ENCODE measurements around the gene SHC2. TPM values are rescaled to one million over a fixed set of nuclear protein-coding genes. Genes with fewer than 3 reads are reported as not detected.
A peak's percentile ranks its signal among the peaks of the same experiment; 100 is the strongest.

SHC2 gene
- total RNA-seq, 1 donor from 2014 or later, result 343 TPM

DNA sequence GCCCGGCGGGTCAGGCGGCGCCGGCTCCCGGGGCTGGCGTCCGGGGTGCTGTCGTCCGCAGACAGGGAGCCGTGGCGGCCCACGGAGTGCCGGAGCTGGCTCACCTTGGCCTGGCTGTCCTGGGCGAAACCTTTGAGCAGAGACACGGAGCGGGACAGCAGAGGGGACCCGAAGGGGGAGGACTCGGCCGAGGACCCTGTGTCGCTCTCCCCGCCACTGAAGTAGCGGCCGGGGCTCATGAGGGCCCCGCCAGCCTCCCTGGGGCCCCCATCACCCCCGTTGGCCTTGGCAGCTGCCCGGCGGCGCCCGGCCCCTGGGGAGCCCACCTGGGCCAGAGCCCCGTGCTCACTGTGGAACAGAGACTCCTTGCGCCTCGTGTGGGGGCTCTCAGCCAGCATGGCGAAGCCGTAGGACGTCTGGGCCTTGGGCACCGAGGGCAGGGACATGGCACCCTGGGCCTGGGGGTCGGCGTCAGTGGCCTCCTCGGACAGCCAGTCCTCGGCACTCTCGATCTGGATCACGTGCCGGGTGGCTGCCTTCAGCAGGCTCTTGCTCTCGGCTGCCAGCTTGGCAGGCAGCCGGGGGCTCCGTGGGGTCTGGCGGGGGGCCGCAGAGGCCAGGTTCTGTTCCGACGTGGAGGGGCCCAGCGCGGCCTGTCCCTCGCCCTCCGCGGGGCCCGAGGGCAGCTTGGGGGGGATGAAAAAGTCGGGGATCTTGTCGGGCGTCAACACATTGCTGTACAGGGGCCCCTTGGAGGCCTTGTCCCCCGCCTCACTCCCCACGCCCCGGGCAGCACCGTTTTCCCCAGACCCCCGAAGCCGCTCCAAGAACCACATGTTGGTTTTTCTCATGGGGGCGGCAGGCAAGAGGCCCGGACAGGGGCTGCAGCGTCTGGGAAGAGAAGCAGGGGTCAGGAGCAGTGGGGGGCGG, 53.1 kb downstream of the SHC2 start:
- H3K9me3 Mint-ChIP-seq (ENCODE audit: unreplicated experiment), result peaks cover 13% of the 10 kb centered on the region
- H3K27ac Mint-ChIP-seq (ENCODE audit: unreplicated experiment), result no peak overlapping the region
- H3K4me3 Mint-ChIP-seq (ENCODE audit: unreplicated experiment), result no peak overlapping the region
- peaks cover 14% of the 10 kb centered on the region for H3K27me3 Mint-ChIP-seq (ENCODE audit: unreplicated experiment)
- TF ChIP-seq, protein P1, sequence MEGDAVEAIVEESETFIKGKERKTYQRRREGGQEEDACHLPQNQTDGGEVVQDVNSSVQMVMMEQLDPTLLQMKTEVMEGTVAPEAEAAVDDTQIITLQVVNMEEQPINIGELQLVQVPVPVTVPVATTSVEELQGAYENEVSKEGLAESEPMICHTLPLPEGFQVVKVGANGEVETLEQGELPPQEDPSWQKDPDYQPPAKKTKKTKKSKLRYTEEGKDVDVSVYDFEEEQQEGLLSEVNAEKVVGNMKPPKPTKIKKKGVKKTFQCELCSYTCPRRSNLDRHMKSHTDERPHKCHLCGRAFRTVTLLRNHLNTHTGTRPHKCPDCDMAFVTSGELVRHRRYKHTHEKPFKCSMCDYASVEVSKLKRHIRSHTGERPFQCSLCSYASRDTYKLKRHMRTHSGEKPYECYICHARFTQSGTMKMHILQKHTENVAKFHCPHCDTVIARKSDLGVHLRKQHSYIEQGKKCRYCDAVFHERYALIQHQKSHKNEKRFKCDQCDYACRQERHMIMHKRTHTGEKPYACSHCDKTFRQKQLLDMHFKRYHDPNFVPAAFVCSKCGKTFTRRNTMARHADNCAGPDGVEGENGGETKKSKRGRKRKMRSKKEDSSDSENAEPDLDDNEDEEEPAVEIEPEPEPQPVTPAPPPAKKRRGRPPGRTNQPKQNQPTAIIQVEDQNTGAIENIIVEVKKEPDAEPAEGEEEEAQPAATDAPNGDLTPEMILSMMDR (IDR thresholded peaks at IDR 0.05; ENCODE audit: partially characterized antibody, unreplicated experiment), result no peak
- H3K4me1 Mint-ChIP-seq (ENCODE audit: low read depth, unreplicated experiment), result peaks cover 5% of the 10 kb centered on the region
- DNase-seq, result peak; percentile 24
- H3K36me3 Mint-ChIP-seq (ENCODE audit: unreplicated experiment), result no peaks in the 10 kb centered on the region

DNA sequence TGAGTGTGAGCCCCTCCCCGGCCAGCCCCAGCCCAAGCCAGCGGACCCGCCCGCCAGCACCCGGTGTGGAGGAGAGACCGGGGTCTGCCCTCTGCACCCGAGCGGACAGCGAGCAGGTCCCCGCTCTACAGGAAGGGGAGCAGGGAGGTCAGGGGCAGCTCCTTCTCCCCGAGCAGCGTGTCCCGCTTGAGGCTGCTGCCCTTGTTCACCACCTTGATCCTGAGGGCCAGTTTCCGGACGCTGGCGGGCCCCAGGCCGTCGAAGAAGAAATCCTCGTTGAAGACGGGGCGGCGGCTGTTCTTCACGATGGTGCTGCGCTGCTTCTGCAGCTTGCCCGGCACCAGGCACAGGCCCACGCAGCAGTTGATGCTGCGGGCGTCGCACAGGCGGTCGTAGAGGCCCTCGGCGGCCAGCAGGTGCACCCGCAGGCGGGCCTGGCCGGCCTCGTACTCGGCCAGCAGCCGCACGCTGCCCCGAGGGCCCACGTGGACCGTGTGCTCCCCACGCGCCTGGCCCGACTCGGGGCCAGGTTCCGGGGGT, 53.8 kb downstream of the SHC2 start:
- Mint-ChIP-seq H3K9me3 (ENCODE audit: unreplicated experiment) (peaks cover 13% of the 10 kb centered on the region), H3K27me3 (ENCODE audit: unreplicated experiment) (peaks cover 16% of the 10 kb centered on the region), H3K4me3 (ENCODE audit: unreplicated experiment) (no peak overlapping the region), H3K27ac (ENCODE audit: unreplicated experiment) (no peak overlapping the region), H3K36me3 (ENCODE audit: unreplicated experiment) (no peaks in the 10 kb centered on the region), H3K4me1 (ENCODE audit: low read depth, unreplicated experiment) (peaks cover 5% of the 10 kb centered on the region)
- TF ChIP-seq, protein P1 (IDR thresholded peaks at IDR 0.05; ENCODE audit: partially characterized antibody, unreplicated experiment), result no peak
- DNase-seq, result peak; percentile 21

DNA sequence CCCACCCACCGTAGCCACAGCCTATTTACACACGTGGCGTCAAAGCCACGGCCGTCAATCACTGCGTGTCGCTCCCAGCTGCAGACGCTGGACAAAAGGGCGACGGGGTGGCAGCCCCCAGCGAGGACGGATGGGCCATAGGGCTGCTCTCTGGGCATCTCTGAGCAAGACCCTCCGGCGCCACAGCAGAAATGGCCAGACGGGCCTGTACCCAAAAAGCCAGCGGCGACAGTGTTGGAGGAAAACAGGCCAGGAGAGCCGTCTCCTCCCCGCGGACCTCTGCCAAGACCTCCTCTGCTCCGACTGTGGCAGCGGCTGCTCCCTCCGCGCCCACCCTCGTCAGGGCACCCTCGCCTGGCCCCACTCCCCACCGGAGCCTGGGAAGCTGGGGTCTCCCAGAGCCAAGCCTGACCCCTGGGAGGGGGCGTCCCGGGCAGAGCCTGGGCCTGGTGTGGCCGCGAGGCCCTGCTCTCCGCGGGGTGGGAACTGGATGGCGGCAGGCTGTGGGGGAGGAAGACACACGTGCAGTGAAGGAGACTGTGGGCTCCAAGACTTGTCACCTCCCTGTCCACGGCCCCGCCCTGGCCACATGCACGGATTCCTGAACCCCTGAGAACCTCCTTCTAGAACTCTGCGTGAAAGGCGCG, 54.6 kb downstream of the SHC2 start:
- Mint-ChIP-seq H3K4me3 (ENCODE audit: unreplicated experiment) (no peak overlapping the region), H3K4me1 (ENCODE audit: low read depth, unreplicated experiment) (peaks cover 4% of the 10 kb centered on the region), H3K27me3 (ENCODE audit: unreplicated experiment) (peaks cover 12% of the 10 kb centered on the region), H3K36me3 (ENCODE audit: unreplicated experiment) (no peaks in the 10 kb centered on the region), H3K9me3 (ENCODE audit: unreplicated experiment) (peaks cover 11% of the 10 kb centered on the region), H3K27ac (ENCODE audit: unreplicated experiment) (peak overlapping the region; percentile 28)
- TF ChIP-seq, protein P1 (IDR thresholded peaks at IDR 0.05; ENCODE audit: partially characterized antibody, unreplicated experiment), result no peak
- peak; percentile 34 for DNase-seq

DNA sequence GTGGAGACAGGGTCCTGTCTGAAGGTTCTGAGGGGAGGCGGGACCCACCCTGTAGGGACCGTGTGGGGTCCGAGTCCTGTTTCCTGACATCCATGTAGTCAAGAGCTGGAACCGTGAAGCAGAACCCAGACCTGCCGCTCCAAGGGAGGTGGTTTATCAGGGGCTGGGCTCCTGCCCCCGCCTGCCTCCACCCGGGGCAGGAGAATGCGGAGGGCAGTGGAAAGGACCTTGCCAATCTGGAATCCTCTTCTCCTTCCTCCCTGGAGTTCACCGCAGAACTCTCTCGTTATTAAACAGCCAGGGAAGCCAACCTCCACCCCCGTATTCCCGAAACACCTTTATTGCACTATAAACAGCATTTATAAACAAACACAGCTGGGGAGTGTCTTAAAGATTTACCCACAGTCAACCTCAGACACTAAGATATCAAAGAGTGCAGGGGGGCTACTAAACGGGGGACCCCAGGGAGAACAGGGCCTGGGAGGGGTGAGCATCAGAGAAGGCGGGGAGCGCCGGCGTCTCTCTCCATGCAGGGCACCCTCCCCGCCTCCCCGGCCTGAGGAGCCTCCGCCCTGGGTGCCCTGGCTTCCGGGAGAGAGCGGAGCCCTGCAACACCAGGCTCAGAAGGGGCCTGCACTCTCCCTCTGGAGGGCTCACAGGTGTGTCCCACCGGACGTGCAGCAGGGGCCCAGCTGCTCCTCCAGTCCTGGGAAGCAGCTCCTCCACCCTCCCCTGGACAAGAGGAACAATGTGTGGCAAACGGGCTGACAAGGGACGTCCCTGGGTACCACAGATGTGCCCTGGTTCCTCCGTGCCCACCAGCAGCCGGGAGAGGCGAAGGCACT, 55.5 kb downstream of the SHC2 start:
- peak; percentile 42 for DNase-seq
- Mint-ChIP-seq H3K27ac (ENCODE audit: unreplicated experiment) (peak overlapping the region; percentile 28), H3K27me3 (ENCODE audit: unreplicated experiment) (peaks cover 13% of the 10 kb centered on the region), H3K9me3 (ENCODE audit: unreplicated experiment) (peaks cover 9% of the 10 kb centered on the region), H3K4me1 (ENCODE audit: low read depth, unreplicated experiment) (peaks cover 4% of the 10 kb centered on the region), H3K36me3 (ENCODE audit: unreplicated experiment) (no peaks in the 10 kb centered on the region), H3K4me3 (ENCODE audit: unreplicated experiment) (no peak overlapping the region)
- TF ChIP-seq, protein P1 (IDR thresholded peaks at IDR 0.05; ENCODE audit: partially characterized antibody, unreplicated experiment), result no peak

Data from glutamatergic neuron (in vitro differentiated cells).